Mucosa of rectum (tissue), 2 donors: Measurements from ENCODE around the gene ADAM33.

ENCODE experiments used
- H3K27ac ChIP-seq, 2 donors: one replicate each; pipeline ENCODE4 v1.7.0; 2013; ENCODE audit warnings: inconsistent platforms in 2 of 2, low read depth in 2 of 2, low read length in 2 of 2
- H3K27me3 ChIP-seq, 2 donors: one replicate each; pipeline ENCODE4 v1.7.0; 2013; ENCODE audit warnings: low read length in 2 of 2; ENCODE audit not compliant: control insufficient read depth in 2 of 2, insufficient read depth in 2 of 2
- H3K36me3 ChIP-seq, 2 donors: one replicate each; pipeline ENCODE4 v1.7.0; 2013; ENCODE audit warnings: low read length in 2 of 2; ENCODE audit not compliant: control insufficient read depth in 2 of 2, insufficient read depth in 2 of 2
- H3K4me1 ChIP-seq, 2 donors: one replicate each; pipeline ENCODE4 v1.7.0; 2013; ENCODE audit warnings: low read length in 2 of 2, mild to moderate bottlenecking in 1 of 2; ENCODE audit not compliant: control insufficient read depth in 2 of 2, insufficient read depth in 2 of 2
- H3K4me3 ChIP-seq, 2 donors: one replicate each; pipeline ENCODE4 v1.7.0; 2013; ENCODE audit warnings: low read length in 2 of 2
- H3K9ac ChIP-seq, 2 donors: one replicate each; pipeline ENCODE4 v1.7.0; 2013; ENCODE audit warnings: low read length in 2 of 2, low read depth in 1 of 2, mild to moderate bottlenecking in 1 of 2
- H3K9me3 ChIP-seq, 2 donors: one replicate each; pipeline ENCODE4 v1.7.0; 2013; ENCODE audit warnings: low read length in 2 of 2; ENCODE audit not compliant: control insufficient read depth in 2 of 2
- donor health status: healthy.
- donor health status: Normal muscosa, but diverticular disease.

The ADAM33 gene

DNA sequence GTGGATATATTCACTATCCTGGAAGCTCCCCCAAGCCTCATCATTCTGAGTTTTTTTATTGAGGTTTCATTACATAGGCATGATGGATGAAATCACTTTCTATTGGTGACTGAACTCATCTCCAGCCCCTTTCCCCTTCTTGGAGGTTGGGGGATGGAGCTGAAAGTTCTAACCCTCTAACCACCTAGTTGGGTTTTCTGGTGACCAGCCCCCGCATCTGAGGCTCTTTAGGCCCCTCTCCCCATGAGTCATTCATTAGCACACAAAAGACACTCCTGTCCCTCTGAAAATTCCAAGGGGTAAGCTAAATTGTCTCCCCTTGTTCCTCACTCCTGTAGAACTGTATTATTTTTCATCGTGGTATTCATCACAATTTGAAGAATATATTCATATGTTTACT is 51.9 kb downstream of the ADAM33 start:
- H3K27me3 ChIP-seq, result no peaks in the 10 kb centered on the region
- H3K4me3 ChIP-seq, result no peak overlapping the region
- H3K9ac ChIP-seq, result no peak overlapping the region
- no peak overlapping the region for H3K27ac ChIP-seq
- H3K36me3 ChIP-seq, result peaks cover 0 to 12% of the 10 kb centered on the region in 2 donors
- H3K4me1 ChIP-seq, result no peaks in the 10 kb centered on the region
- no peaks in the 10 kb centered on the region for H3K9me3 ChIP-seq

GRCh38 chr20:3628502-3629314 is 53.1 kb downstream of the ADAM33 start:
- Histone ChIP-seq H3K4me1 (no peaks in the 10 kb centered on the region), H3K27me3 (no peaks in the 10 kb centered on the region), H3K36me3 (peaks cover 0 to 15% of the 10 kb centered on the region in 2 donors), H3K9ac (no peak overlapping the region), H3K27ac (no peak overlapping the region), H3K4me3 (no peak overlapping the region), H3K9me3 (no peaks in the 10 kb centered on the region)

DNA sequence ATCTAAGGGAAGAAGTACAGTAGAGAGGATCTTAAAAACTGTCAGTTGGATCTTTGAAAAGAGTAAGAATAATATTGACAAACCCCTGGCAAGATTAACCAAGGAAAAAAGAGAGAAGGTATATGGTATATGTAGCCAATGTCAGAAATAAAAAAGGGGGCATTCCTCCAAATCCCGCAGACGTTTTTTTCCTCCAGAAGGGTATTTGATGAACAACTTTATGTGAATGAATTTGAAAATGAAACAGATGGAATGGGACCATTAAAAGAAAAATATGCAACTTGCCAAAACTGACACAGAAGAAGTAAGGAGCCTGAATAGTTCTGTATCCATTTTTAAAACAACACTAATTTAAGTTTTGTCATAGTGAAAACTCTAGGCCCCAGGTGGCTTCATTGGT is 54.3 kb downstream of the ADAM33 start:
- Histone ChIP-seq H3K27me3 (no peaks in the 10 kb centered on the region), H3K27ac (no peak overlapping the region), H3K4me1 (no peaks in the 10 kb centered on the region), H3K36me3 (peaks cover 0 to 15% of the 10 kb centered on the region in 2 donors), H3K4me3 (no peak overlapping the region), H3K9ac (no peak overlapping the region), H3K9me3 (no peaks in the 10 kb centered on the region)

- no peaks in the 10 kb centered on the region for H3K4me1 ChIP-seq
- H3K4me3 ChIP-seq, result no peak overlapping the region
- no peaks in the 10 kb centered on the region for H3K9me3 ChIP-seq
- no peak overlapping the region for H3K27ac ChIP-seq
- no peaks in the 10 kb centered on the region for H3K27me3 ChIP-seq
- H3K36me3 ChIP-seq, result peaks cover 0 to 6% of the 10 kb centered on the region in 2 donors
- H3K9ac ChIP-seq, result no peak overlapping the region
These were observed 59.4 kb downstream of the ADAM33 start for GRCh38 chr20:3622406-3622805.

DNA sequence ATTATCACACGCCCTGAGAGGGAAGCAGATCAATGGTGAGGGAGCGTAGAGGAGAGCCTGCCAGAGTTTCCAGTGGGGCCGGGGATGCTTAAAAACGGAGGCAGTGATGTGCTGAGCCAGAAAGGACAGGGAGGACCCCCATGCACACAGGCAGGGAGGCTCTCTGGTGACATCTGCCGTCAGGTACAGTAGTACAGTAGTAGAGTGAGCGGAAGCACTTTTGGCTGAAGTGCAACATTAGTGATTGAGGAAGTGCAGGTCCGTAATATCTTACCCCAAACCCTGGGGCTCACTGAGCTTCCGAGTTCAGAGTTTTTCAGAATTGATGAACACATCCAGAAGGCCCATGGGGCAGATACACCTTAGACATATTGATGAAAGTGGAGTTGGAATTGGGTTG is 60.7 kb downstream of the ADAM33 start:
- no peaks in the 10 kb centered on the region for H3K9me3 ChIP-seq
- H3K4me3 ChIP-seq, result no peak overlapping the region
- no peak overlapping the region for H3K27ac ChIP-seq
- H3K9ac ChIP-seq, result no peak overlapping the region
- no peaks in the 10 kb centered on the region for H3K27me3 ChIP-seq
- peaks cover 0 to 6% of the 10 kb centered on the region in 2 donors for H3K36me3 ChIP-seq
- no peaks in the 10 kb centered on the region for H3K4me1 ChIP-seq
